GM19099 (cell line): Measurements from ENCODE around the gene IL3.

ENCODE experiments used
- POLR2A ChIP-seq: IDR thresholded peaks from 3 replicates; pipeline ENCODE4 v1.6.1; 2011; ENCODE audit warnings: low read depth; ENCODE audit not compliant: insufficient read length; ENCODE audit errors: extremely low read depth

Gene IL3

GRCh38 chr5:132060501-132061161 lies at the start of gene IL3:
Gene IL3, plus strand, starts transcription at chr5:132060655. Its CDS starts 52 bp downstream, at chr5:132060707.
- no peak for TF ChIP-seq POLR2A

- no peak for TF ChIP-seq POLR2A
Measured at GRCh38 chr5:132010989-132011621, 49.4 kb upstream of the IL3 start.

- no peak for TF ChIP-seq POLR2A
Measured at GRCh38 chr5:132011622-132012343, 48.7 kb upstream of the IL3 start, which contains the start of gene ACSL6. Gene ACSL6, minus strand, starts transcription at chr5:132011658. Its CDS starts 105 bp downstream, at chr5:132011553.

- no peak for TF ChIP-seq POLR2A
Measured at GRCh38 chr5:132012371-132013005, 48.0 kb upstream of the IL3 start.

GRCh38 chr5:132013006-132013689 lies 47.3 kb upstream of the IL3 start:
- TF ChIP-seq POLR2A: no peak

- TF ChIP-seq POLR2A: no peak
Measured at GRCh38 chr5:132013711-132014110, 46.7 kb upstream of the IL3 start.

GRCh38 chr5:132016721-132017250 lies 43.7 kb upstream of the IL3 start:
- TF ChIP-seq POLR2A: no peak

- no peak for TF ChIP-seq POLR2A
Measured at GRCh38 chr5:132017316-132017715, 43.1 kb upstream of the IL3 start.

GRCh38 chr5:132017738-132018625 lies 42.5 kb upstream of the IL3 start:
- no peak for TF ChIP-seq POLR2A

GRCh38 chr5:132019337-132019736 lies 41.1 kb upstream of the IL3 start:
- no peak for TF ChIP-seq POLR2A

GRCh38 chr5:132019857-132020555 lies 40.4 kb upstream of the IL3 start:
- no peak for TF ChIP-seq POLR2A

GRCh38 chr5:132020568-132021339 lies 39.7 kb upstream of the IL3 start:
- no peak for TF ChIP-seq POLR2A
